WI38 (cell line): Measurements from ENCODE around the gene CSHL1.
"Not testable (repeated sequence)": the region's sequence is repeated elsewhere in the genome, so short reads cannot be mapped to it uniquely, and the experiment has no call there.

Experiments used
- H3K4me3 ChIP-seq: 2 replicates; pipeline ENCODE4 v1.5.1; 2011; ENCODE audit warnings: low read depth, mild to moderate bottlenecking, control low read depth, low read length
- CTCF ChIP-seq: IDR thresholded peaks from 2 replicates; pipeline ENCODE4 v1.5.1; 2012; ENCODE audit warnings: low read depth, mild to moderate bottlenecking, control low read depth, low read length

CSHL1 gene

GRCh38 chr17:63925615-63926014, 14.6 kb upstream of the CSHL1 start:
- no peak for TF ChIP-seq CTCF
- H3K4me3 ChIP-seq = no peak overlapping the region

GRCh38 chr17:63922402-63922801, 11.3 kb upstream of the CSHL1 start:
- not testable (repeated sequence) for H3K4me3 ChIP-seq

- not testable (repeated sequence) for H3K4me3 ChIP-seq
These were observed 9.7 kb upstream of the CSHL1 start for GRCh38 chr17:63920779-63921178.

GRCh38 chr17:63920050-63920449, 9.0 kb upstream of the CSHL1 start:
- not testable (repeated sequence) for H3K4me3 ChIP-seq

GRCh38 chr17:63919311-63919723, 8.3 kb upstream of the CSHL1 start:
- TF ChIP-seq CTCF = peak; percentile 98
- no peak overlapping the region for H3K4me3 ChIP-seq

GRCh38 chr17:63918789-63919305, 7.8 kb upstream of the CSHL1 start, which contains the start of gene GH1:
Gene GH1, minus strand, starts transcription at chr17:63918839. Its CDS starts 63 bp downstream, at chr17:63918776.
- H3K4me3 ChIP-seq = not testable (repeated sequence)

- TF ChIP-seq CTCF = no peak
- H3K4me3 ChIP-seq = no peak overlapping the region
These were observed 7.2 kb upstream of the CSHL1 start for GRCh38 chr17:63918305-63918704.

GRCh38 chr17:63917646-63918045, 6.6 kb upstream of the CSHL1 start:
- no peak overlapping the region for H3K4me3 ChIP-seq
- no peak for TF ChIP-seq CTCF

- not testable (repeated sequence) for H3K4me3 ChIP-seq
These were observed 6.1 kb upstream of the CSHL1 start for GRCh38 chr17:63917206-63917605.

GRCh38 chr17:63916566-63917185, 5.6 kb upstream of the CSHL1 start:
- TF ChIP-seq CTCF = no peak
- no peak overlapping the region for H3K4me3 ChIP-seq

- H3K4me3 ChIP-seq = not testable (repeated sequence)
These were observed 4.7 kb upstream of the CSHL1 start for GRCh38 chr17:63915753-63916152.
